ENCODE measurements around the gene ATP5F1D.

The ATP5F1D gene

DNA sequence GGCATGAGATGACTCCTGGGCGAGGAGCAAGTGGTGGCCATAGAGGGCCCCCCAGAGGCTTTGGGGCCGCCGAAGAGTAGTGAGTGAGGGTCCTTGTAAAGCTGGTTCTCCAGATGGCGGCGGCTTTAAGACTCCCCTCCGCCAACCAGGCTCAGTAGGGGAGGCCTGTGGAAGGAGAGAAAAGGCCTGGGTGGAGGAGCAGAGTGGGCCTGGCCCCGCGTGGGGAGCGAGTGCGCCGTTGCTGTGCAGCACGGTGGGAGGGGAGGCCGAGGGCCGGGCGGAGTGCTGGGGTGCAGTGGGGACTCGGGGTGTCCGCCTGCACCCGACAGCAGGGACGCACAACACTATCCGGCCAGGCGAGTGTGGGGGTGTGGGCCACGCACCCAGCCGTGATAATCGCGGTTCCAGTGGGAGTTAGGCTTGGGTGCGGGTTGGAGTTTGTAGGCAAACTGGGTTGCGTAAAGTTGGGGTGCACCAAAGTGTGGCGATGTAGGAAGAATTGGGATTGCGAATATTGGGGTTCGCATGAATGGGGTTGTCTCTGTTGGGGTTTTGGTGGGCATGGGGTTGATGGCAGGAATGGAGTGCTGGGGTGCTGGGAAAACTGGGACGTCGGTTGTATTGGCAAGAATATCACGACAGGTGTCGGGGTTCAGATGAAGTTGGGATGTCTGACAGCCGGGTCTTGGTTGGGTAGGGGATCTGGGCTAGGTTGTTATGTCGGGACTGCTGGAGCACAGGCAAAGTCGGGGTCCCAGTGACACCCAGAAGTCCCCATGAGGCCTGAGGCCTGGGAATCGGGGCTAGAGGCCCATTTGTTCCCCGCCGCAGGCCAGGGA, 26.9 kb downstream of the ATP5F1D start:
- no peaks in the 10 kb centered on the region for H3K9me3 ChIP-seq (ENCODE audit: control insufficient read depth, low read length)
- H2AFZ ChIP-seq, result peak overlapping the region; percentile 40
- no peak overlapping the region for H3K9ac ChIP-seq
- H3K4me2 ChIP-seq (ENCODE audit: low read length), result peak overlapping the region; percentile 36
- no peaks in the 10 kb centered on the region for H3K36me3 ChIP-seq (ENCODE audit: control insufficient read depth, insufficient read depth, low read length)
- peaks cover 30% of the 10 kb centered on the region for H3K79me2 ChIP-seq
- H3K27ac ChIP-seq, result peak overlapping the region; percentile 90
- TF ChIP-seq, protein P1, sequence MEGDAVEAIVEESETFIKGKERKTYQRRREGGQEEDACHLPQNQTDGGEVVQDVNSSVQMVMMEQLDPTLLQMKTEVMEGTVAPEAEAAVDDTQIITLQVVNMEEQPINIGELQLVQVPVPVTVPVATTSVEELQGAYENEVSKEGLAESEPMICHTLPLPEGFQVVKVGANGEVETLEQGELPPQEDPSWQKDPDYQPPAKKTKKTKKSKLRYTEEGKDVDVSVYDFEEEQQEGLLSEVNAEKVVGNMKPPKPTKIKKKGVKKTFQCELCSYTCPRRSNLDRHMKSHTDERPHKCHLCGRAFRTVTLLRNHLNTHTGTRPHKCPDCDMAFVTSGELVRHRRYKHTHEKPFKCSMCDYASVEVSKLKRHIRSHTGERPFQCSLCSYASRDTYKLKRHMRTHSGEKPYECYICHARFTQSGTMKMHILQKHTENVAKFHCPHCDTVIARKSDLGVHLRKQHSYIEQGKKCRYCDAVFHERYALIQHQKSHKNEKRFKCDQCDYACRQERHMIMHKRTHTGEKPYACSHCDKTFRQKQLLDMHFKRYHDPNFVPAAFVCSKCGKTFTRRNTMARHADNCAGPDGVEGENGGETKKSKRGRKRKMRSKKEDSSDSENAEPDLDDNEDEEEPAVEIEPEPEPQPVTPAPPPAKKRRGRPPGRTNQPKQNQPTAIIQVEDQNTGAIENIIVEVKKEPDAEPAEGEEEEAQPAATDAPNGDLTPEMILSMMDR (IDR thresholded peaks at IDR 0.05), result no peak
- H3K4me3 ChIP-seq (ENCODE audit: low read depth, low read length), result no peak overlapping the region
- H3K4me1 ChIP-seq, result peaks cover 48% of the 10 kb centered on the region
- no peaks in the 10 kb centered on the region for H3K27me3 ChIP-seq (ENCODE audit: control insufficient read depth, insufficient read depth, low read length)

DNA sequence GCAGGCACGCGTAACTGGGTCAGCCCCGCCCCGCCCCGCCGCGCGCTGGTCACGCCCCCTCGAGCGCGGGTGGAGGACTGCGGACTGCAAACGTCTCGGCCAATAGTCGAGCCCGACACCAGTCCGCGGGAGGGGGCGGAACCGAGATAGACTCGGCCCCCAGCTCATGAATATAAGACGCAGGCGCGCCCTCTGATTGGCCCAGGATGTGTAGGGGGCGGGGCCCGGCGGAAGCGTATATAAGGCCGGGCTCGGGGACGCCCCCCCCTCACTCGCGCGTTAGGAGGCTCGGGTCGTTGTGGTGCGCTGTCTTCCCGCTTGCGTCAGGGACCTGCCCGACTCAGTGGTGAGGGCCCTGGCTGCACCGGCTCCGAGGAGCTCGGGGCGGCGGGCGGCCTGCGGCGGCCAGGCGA, 27.5 kb downstream of the ATP5F1D start, which contains the start of gene CIRBP:
Gene CIRBP (plus strand): TSS at position 268 of the 413 bp plus-strand sequence. CDS start 1,602 bp downstream, outside the sequence.
- peaks cover 45% of the 10 kb centered on the region for H3K4me1 ChIP-seq
- peak within 1 kb of the TSS; percentile 90 for H3K27ac ChIP-seq
- peaks cover 33% of the 10 kb centered on the region for H3K79me2 ChIP-seq
- H2AFZ ChIP-seq, result peak within 1 kb of the TSS; percentile 40
- H3K27me3 ChIP-seq (ENCODE audit: control insufficient read depth, insufficient read depth, low read length), result no peaks in the 10 kb centered on the region
- peak within 1 kb of the TSS; percentile 32 for H3K9ac ChIP-seq
- peak within 1 kb of the TSS; percentile 99 for H3K4me2 ChIP-seq (ENCODE audit: low read length)
- H3K4me3 ChIP-seq (ENCODE audit: low read depth, low read length), result peak within 1 kb of the TSS; percentile 96
- no peaks in the 10 kb centered on the region for H3K9me3 ChIP-seq (ENCODE audit: control insufficient read depth, low read length)
- H3K36me3 ChIP-seq (ENCODE audit: control insufficient read depth, insufficient read depth, low read length), result no peaks in the 10 kb centered on the region
- TF ChIP-seq, protein P1 (IDR thresholded peaks at IDR 0.05), result no peak

DNA sequence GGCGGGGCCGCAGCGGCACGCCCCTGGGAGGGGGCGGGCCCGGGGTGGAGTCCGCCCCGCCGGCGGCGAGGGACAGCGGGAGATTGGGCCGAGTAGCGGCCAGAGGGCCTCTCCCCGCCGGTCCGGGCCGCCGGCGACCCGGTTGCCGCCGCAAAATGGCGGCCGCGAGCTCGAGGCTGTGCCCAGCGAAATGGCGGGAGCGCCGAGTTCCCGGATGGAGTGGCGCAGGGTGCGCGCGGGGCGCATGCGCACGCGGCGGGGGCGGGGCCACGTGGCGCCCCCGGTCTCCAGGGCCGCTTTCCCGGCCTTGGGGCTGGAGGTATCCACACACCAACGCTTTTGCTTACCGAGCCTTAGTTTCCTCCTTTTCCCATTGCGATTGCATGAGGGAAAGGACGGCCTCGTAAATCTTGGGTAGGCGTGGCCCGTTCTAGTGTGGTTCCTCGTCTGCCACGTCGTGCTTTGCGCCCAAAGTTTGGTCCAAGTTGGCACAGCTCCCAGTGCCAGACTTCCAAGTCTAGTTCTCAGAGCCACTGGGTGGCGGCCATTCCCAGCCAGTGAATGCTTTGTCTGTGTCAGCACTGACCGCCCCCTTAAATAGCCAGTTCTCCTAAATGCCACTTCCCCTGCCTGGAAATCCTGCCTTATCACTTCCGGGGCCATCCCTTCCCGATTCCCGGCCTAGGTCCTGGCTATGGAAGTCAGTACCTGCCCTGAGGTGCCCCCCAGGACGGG, 28.1 kb downstream of the ATP5F1D start:
- Histone ChIP-seq H3K4me2 (ENCODE audit: low read length) (peak overlapping the region; percentile 99), H3K79me2 (peaks cover 34% of the 10 kb centered on the region), H3K27me3 (ENCODE audit: control insufficient read depth, insufficient read depth, low read length) (no peaks in the 10 kb centered on the region), H3K36me3 (ENCODE audit: control insufficient read depth, insufficient read depth, low read length) (no peaks in the 10 kb centered on the region), H3K27ac (peak overlapping the region; percentile 90), H3K9me3 (ENCODE audit: control insufficient read depth, low read length) (no peaks in the 10 kb centered on the region), H3K9ac (peak overlapping the region; percentile 32), H3K4me1 (peaks cover 47% of the 10 kb centered on the region), H2AFZ (no peak overlapping the region), H3K4me3 (ENCODE audit: low read depth, low read length) (peak overlapping the region; percentile 96)
- TF ChIP-seq, protein P1 (IDR thresholded peaks at IDR 0.05), result peak; percentile 16

DNA sequence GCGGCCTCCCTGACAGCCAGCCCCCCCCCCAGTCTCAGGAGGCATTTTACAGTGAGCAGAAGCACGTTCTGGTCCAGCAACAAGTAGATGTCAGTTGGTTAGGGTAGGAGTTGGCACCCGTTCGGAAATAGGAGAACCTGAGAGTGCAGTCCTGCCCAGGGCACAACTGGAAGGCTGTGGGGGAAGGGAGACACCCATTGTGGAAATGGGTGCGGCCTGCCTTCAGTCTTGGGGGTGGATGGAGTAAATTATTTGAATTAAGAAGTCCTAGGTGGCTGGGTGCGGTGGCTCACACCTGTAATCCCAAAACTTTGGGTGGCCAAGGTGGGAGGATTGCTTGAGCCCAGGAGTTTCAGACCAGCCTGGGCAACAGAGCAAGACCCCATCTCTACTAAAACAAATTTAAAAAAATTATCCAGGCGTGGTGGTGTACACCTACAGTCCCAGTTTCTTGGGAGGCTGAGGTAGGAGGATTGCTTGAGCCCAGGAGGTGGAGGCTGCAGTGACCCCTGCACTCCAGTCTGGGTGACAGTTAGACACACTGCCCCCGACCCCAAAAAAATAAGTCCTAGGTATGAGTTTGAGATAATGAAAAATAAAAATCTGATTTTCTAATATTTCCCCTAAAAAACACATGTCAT, 28.8 kb downstream of the ATP5F1D start:
- H3K79me2 ChIP-seq, result peaks cover 34% of the 10 kb centered on the region
- TF ChIP-seq, protein P1 (IDR thresholded peaks at IDR 0.05), result no peak
- peak overlapping the region; percentile 96 for H3K4me3 ChIP-seq (ENCODE audit: low read depth, low read length)
- H3K4me2 ChIP-seq (ENCODE audit: low read length), result peak overlapping the region; percentile 99
- no peaks in the 10 kb centered on the region for H3K36me3 ChIP-seq (ENCODE audit: control insufficient read depth, insufficient read depth, low read length)
- H3K4me1 ChIP-seq, result peaks cover 47% of the 10 kb centered on the region
- peak overlapping the region; percentile 32 for H3K9ac ChIP-seq
- no peaks in the 10 kb centered on the region for H3K9me3 ChIP-seq (ENCODE audit: control insufficient read depth, low read length)
- H2AFZ ChIP-seq, result no peak overlapping the region
- peak overlapping the region; percentile 90 for H3K27ac ChIP-seq
- H3K27me3 ChIP-seq (ENCODE audit: control insufficient read depth, insufficient read depth, low read length), result no peaks in the 10 kb centered on the region
